ENCODE results near the gene PPP2R2C.

DNA sequence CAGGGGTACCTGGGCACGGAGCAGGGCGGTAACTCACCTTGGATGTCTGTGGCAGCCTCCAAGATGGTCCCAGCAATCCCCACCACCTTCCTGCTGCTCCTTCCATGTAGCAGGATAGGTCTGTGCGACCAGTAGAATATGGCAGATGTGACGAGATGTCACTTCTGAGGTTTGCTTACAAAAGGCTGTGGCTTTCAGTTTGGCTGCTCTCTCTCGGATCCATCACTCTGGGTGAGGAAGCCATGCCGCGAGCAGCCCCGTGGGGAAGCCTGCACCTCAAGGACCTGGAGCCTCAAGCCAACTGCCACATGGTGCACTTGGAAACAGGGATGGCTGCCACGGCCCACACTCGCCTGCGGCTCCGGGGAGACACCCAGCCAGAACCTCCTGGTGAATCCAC is 165.2 kb downstream of the PPP2R2C start:
- TF ChIP-seq, protein P1, sequence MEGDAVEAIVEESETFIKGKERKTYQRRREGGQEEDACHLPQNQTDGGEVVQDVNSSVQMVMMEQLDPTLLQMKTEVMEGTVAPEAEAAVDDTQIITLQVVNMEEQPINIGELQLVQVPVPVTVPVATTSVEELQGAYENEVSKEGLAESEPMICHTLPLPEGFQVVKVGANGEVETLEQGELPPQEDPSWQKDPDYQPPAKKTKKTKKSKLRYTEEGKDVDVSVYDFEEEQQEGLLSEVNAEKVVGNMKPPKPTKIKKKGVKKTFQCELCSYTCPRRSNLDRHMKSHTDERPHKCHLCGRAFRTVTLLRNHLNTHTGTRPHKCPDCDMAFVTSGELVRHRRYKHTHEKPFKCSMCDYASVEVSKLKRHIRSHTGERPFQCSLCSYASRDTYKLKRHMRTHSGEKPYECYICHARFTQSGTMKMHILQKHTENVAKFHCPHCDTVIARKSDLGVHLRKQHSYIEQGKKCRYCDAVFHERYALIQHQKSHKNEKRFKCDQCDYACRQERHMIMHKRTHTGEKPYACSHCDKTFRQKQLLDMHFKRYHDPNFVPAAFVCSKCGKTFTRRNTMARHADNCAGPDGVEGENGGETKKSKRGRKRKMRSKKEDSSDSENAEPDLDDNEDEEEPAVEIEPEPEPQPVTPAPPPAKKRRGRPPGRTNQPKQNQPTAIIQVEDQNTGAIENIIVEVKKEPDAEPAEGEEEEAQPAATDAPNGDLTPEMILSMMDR (optimal IDR thresholded peaks at IDR 0.05 in 1 of 3, IDR thresholded peaks at IDR 0.05 in 1 of 3, conservative IDR thresholded peaks at IDR 0.05 in 1 of 3; ENCODE audit: extremely low read depth in 1 of 3, insufficient read depth in 2 of 3, low read length in 3 of 3), result no peak
- no peak for TF ChIP-seq EZH2 (IDR thresholded peaks at IDR 0.05; ENCODE audit: low read length)
